Measurements from ENCODE around the gene CHCHD3.

GRCh38 chr7:132805766-132806165, 276.1 kb downstream of the CHCHD3 start:
- no peak for TF ChIP-seq POLR2A (IDR thresholded peaks at IDR 0.05)
- TF ChIP-seq, protein P1, sequence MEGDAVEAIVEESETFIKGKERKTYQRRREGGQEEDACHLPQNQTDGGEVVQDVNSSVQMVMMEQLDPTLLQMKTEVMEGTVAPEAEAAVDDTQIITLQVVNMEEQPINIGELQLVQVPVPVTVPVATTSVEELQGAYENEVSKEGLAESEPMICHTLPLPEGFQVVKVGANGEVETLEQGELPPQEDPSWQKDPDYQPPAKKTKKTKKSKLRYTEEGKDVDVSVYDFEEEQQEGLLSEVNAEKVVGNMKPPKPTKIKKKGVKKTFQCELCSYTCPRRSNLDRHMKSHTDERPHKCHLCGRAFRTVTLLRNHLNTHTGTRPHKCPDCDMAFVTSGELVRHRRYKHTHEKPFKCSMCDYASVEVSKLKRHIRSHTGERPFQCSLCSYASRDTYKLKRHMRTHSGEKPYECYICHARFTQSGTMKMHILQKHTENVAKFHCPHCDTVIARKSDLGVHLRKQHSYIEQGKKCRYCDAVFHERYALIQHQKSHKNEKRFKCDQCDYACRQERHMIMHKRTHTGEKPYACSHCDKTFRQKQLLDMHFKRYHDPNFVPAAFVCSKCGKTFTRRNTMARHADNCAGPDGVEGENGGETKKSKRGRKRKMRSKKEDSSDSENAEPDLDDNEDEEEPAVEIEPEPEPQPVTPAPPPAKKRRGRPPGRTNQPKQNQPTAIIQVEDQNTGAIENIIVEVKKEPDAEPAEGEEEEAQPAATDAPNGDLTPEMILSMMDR (IDR thresholded peaks at IDR 0.05) = no peak
- no peak for TF ChIP-seq EP300 (IDR thresholded peaks at IDR 0.05)
- TF ChIP-seq POLR2AphosphoS5 (IDR thresholded peaks at IDR 0.05) = no peak
